ENCODE results near the gene ATRN. TPM values are rescaled to one million over a fixed set of nuclear protein-coding genes. Genes with fewer than 3 reads are reported as not detected.

ATRN gene
- polyA plus RNA-seq, 1 donor (not counting 4 experiments of a cell fraction or from before 2014, with no cell fraction given): 49.9 TPM

DNA sequence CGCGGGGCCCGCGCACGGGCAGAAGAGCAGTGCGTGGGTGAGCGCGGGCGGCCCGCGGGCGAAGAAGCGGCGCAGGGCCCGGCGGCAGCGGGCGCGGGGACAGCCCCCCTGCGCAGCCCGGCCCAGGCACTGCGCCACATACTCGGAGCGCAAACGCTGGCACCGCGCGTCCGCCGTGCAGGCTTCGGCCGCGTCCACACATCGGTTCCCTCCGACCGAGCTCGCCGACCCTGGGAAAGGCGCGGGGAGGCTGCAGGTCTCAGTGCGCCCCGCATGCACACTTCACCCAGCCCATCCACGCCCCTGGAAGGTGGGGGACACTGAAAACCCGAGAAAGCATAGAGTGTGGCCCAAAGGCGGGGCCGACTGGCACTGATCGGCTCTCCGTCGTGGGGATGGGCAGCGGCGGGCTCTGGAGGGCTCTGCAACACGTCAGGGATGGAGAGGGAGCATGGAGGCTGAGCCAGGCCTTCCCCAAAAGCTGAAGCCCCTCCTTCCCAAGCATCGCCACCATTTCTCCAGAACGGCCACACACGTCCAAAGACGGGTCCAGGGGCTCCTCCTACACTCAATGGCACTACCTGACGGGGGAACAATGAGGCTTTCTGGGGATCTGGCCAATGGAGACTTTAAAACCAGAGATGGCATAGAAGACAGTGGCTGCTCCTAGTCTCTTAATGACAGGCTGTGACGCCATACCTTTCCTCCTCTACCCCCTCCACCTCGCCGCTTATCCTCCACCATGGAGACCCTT, 190.4 kb downstream of the ATRN start:
- H3K4me3 ChIP-seq (ENCODE audit: control insufficient read depth in 2 of 3, extremely low read depth in 1 of 3, insufficient read depth in 2 of 3, low read depth in 1 of 3, low read length in 3 of 3): no peak overlapping the region
- no peak overlapping the region for H2AFZ ChIP-seq (ENCODE audit: control insufficient read depth, low read length)
- no peaks in the 10 kb centered on the region for H3K36me3 ChIP-seq (ENCODE audit: control insufficient read depth in 2 of 2, extremely low read depth in 1 of 2, insufficient read depth in 2 of 2, low read length in 2 of 2)
- H3K4me1 ChIP-seq (ENCODE audit: control insufficient read depth, extremely low read depth, insufficient read depth, low read length): no peaks in the 10 kb centered on the region
- DNase-seq (ENCODE audit: low read depth, low spot score) (no peak), FAIRE-seq (no peak)
- no peaks in the 10 kb centered on the region for H3K79me2 ChIP-seq (ENCODE audit: control insufficient read depth, insufficient read depth, low read length)
- peak; percentile 91 for TF ChIP-seq EZH2 (IDR thresholded peaks at IDR 0.05; ENCODE audit: low read length)
- TF ChIP-seq, protein P1, sequence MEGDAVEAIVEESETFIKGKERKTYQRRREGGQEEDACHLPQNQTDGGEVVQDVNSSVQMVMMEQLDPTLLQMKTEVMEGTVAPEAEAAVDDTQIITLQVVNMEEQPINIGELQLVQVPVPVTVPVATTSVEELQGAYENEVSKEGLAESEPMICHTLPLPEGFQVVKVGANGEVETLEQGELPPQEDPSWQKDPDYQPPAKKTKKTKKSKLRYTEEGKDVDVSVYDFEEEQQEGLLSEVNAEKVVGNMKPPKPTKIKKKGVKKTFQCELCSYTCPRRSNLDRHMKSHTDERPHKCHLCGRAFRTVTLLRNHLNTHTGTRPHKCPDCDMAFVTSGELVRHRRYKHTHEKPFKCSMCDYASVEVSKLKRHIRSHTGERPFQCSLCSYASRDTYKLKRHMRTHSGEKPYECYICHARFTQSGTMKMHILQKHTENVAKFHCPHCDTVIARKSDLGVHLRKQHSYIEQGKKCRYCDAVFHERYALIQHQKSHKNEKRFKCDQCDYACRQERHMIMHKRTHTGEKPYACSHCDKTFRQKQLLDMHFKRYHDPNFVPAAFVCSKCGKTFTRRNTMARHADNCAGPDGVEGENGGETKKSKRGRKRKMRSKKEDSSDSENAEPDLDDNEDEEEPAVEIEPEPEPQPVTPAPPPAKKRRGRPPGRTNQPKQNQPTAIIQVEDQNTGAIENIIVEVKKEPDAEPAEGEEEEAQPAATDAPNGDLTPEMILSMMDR (optimal IDR thresholded peaks at IDR 0.05 in 1 of 3, IDR thresholded peaks at IDR 0.05 in 1 of 3, conservative IDR thresholded peaks at IDR 0.05 in 1 of 3; ENCODE audit: extremely low read depth in 1 of 3, insufficient read depth in 2 of 3, low read length in 3 of 3): no peak
- H3K9me3 ChIP-seq (ENCODE audit: control insufficient read depth, low read depth, low read length): no peaks in the 10 kb centered on the region
- H3K27ac ChIP-seq (ENCODE audit: control insufficient read depth, insufficient read depth, low read length): no peak overlapping the region
- H3K9ac ChIP-seq (ENCODE audit: control insufficient read depth, extremely low read depth, insufficient read depth, low read length): no peak overlapping the region
- H3K4me2 ChIP-seq (ENCODE audit: control insufficient read depth, extremely low read depth, insufficient read depth, low read depth, low read length): no peak overlapping the region
- no peaks in the 10 kb centered on the region for H4K20me1 ChIP-seq (ENCODE audit: control insufficient read depth, extremely low read depth, insufficient read depth, low read length)
- dilution Hi-C loops (cut with MboI; ENCODE audit: extremely low pct_ligation_motif_present, low sequenced_read_pairs): no loop called here
- H3K9me1 ChIP-seq (ENCODE audit: control insufficient read depth, extremely low read depth, insufficient read depth, low read length): no peaks in the 10 kb centered on the region
- H3K27me3 ChIP-seq (ENCODE audit: control insufficient read depth, extremely low read depth, insufficient read depth, low read length): peaks cover 65% of the 10 kb centered on the region

DNA sequence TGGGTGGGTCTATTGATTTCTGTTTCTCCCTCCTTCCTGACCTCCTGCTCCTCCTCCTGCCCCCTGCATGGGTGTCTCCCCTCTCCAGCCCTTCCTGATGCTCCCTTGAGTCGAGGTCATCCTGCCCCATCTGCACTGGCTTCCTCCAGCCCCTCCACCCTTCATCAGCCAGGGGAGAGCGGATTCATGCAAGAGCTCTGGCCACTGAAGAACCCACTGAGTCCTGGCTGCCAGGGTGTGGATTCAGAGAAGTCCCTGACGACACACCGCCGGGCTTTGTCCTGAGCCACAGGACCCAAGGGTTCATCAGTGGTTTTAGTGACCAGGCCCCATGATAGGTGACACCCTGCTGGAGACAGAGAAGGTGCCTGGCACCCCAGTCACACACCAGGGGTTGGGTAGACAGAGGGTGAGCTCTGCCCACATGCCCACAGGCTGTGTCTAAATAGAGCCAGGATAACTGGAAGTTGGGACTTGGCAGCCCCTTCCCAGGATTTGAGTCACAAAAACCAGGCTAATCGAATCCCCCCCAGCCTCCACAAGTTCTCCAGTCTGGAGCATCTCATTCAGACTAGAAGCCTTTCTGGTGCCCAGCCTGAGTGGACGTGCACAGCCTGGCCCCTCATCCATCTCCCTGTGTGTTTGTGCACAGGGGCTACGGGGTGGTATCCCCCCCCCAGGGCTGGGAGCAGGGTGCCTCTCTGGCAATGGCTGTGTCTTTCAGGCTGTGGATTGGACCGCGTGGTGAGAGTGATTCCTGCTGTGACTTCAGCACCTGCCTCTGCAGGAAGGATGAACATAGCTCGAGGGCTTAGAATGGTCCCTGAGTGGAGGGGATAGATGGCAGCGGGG, 191.2 kb downstream of the ATRN start:
- no peak overlapping the region for H3K27ac ChIP-seq (ENCODE audit: control insufficient read depth, insufficient read depth, low read length)
- dilution Hi-C loops (cut with MboI; ENCODE audit: extremely low pct_ligation_motif_present, low sequenced_read_pairs): no loop called here
- H4K20me1 ChIP-seq (ENCODE audit: control insufficient read depth, extremely low read depth, insufficient read depth, low read length): no peaks in the 10 kb centered on the region
- H3K4me3 ChIP-seq (ENCODE audit: control insufficient read depth in 2 of 3, extremely low read depth in 1 of 3, insufficient read depth in 2 of 3, low read depth in 1 of 3, low read length in 3 of 3): no peak overlapping the region
- no peak overlapping the region for H2AFZ ChIP-seq (ENCODE audit: control insufficient read depth, low read length)
- FAIRE-seq: no peak
- no peaks in the 10 kb centered on the region for H3K9me3 ChIP-seq (ENCODE audit: control insufficient read depth, low read depth, low read length)
- H3K27me3 ChIP-seq (ENCODE audit: control insufficient read depth, extremely low read depth, insufficient read depth, low read length): peaks cover 62% of the 10 kb centered on the region
- H3K9ac ChIP-seq (ENCODE audit: control insufficient read depth, extremely low read depth, insufficient read depth, low read length): no peak overlapping the region
- TF ChIP-seq, protein P1 (optimal IDR thresholded peaks at IDR 0.05 in 1 of 3, IDR thresholded peaks at IDR 0.05 in 1 of 3, conservative IDR thresholded peaks at IDR 0.05 in 1 of 3; ENCODE audit: extremely low read depth in 1 of 3, insufficient read depth in 2 of 3, low read length in 3 of 3): no peak
- no peak for TF ChIP-seq EZH2 (IDR thresholded peaks at IDR 0.05; ENCODE audit: low read length)
- no peak for DNase-seq (ENCODE audit: low read depth, low spot score)
- no peaks in the 10 kb centered on the region for H3K4me1 ChIP-seq (ENCODE audit: control insufficient read depth, extremely low read depth, insufficient read depth, low read length)
- no peaks in the 10 kb centered on the region for H3K79me2 ChIP-seq (ENCODE audit: control insufficient read depth, insufficient read depth, low read length)
- H3K36me3 ChIP-seq (ENCODE audit: control insufficient read depth in 2 of 2, extremely low read depth in 1 of 2, insufficient read depth in 2 of 2, low read length in 2 of 2): no peaks in the 10 kb centered on the region
- no peaks in the 10 kb centered on the region for H3K9me1 ChIP-seq (ENCODE audit: control insufficient read depth, extremely low read depth, insufficient read depth, low read length)
- H3K4me2 ChIP-seq (ENCODE audit: control insufficient read depth, extremely low read depth, insufficient read depth, low read depth, low read length): no peak overlapping the region

Data from keratinocyte (primary cell).